Endodermal cell (in vitro differentiated cells): Measurements from ENCODE around the gene CDC45. TPM values are rescaled to one million over a fixed set of nuclear protein-coding genes. Genes with fewer than 3 reads are reported as not detected.

ENCODE experiments used
- DNase-seq: peaks from one replicate; pipeline ENCODE4 v3.0.0-alpha.2; 2017
- H3K27ac ChIP-seq: 2 replicates; pipeline ENCODE4 v1.5.1; 2013; ENCODE audit warnings: mild to moderate bottlenecking, low read depth, low read length, moderate library complexity
- H3K27me3 ChIP-seq: 2 replicates; pipeline ENCODE4 v1.6.1; 2013; ENCODE audit warnings: mild to moderate bottlenecking, low read length, moderate library complexity; ENCODE audit not compliant: insufficient read depth, control insufficient read depth, poor library complexity, severe bottlenecking
- H3K36me3 ChIP-seq: 2 replicates; pipeline ENCODE4 v1.7.0; 2013; ENCODE audit warnings: mild to moderate bottlenecking, low read length, moderate library complexity; ENCODE audit not compliant: control insufficient read depth, insufficient read depth
- H3K4me1 ChIP-seq: one replicate; pipeline ENCODE4 v1.7.0; 2013; ENCODE audit warnings: low read length; ENCODE audit not compliant: control insufficient read depth, insufficient read depth
- H3K4me3 ChIP-seq: 2 replicates; pipeline ENCODE4 v1.5.1; 2013; ENCODE audit warnings: mild to moderate bottlenecking, low read length, moderate library complexity
- H3K9ac ChIP-seq: 2 replicates; pipeline ENCODE4 v1.6.1; 2013; ENCODE audit warnings: mild to moderate bottlenecking, low read length, moderate library complexity; ENCODE audit not compliant: poor library complexity, severe bottlenecking; ENCODE audit errors: extremely low read depth
- H3K9me3 ChIP-seq: 2 replicates; pipeline ENCODE4 v1.6.1; 2013; ENCODE audit warnings: mild to moderate bottlenecking, low read length, moderate library complexity; ENCODE audit not compliant: control insufficient read depth
- H3K27ac Mint-ChIP-seq: 2 replicates; pipeline ENCODE4 v1.8.0; 2020; ENCODE audit warnings: mixed read lengths
- H3K27me3 Mint-ChIP-seq: 2 replicates; pipeline ENCODE4 v1.8.0; 2021; ENCODE audit warnings: mild to moderate bottlenecking, mixed read lengths; ENCODE audit not compliant: insufficient read depth
- H3K36me3 Mint-ChIP-seq: 2 replicates; pipeline ENCODE4 v1.8.0; 2020; ENCODE audit warnings: low read depth, mixed read lengths
- H3K4me1 Mint-ChIP-seq: 2 replicates; pipeline ENCODE4 v1.8.0; 2020; ENCODE audit warnings: mixed read lengths
- H3K4me3 Mint-ChIP-seq: 2 replicates; pipeline ENCODE4 v1.8.0; 2020; ENCODE audit warnings: mild to moderate bottlenecking, moderate library complexity, mixed read lengths
- H3K9me3 Mint-ChIP-seq: 2 replicates; pipeline ENCODE4 v1.8.0; 2020; ENCODE audit warnings: mild to moderate bottlenecking, mixed read lengths
- CTCF ChIP-seq: fragments of 200-600 bp; sonication (generic); conservative IDR thresholded peaks from 2 replicates; pipeline ENCODE4 v1.5.0; 2021; ENCODE audit warnings: antibody characterized with exemption, mild to moderate bottlenecking
- WGBS, 2 experiments: methylation state at CpG; one replicate each; pipeline versions ENCODE4 v1.1.5 to v1.1.7; 2013; ENCODE audit warnings: missing lambda C conversion rate in 2 of 2, mixed read lengths in 1 of 2; ENCODE audit not compliant: insufficient coverage in 1 of 2, insufficient read length in 1 of 2; 5-methylcytosine and 5-hydroxymethylcytosine counted together
- total RNA-seq, 2 donors: library from RNA; stranded (reverse); fragmentation: NEBNext Ultra II Directional in 1 of 2; extraction: Animal tissue kit (Norgen Biotek cat#: 25700) in 1 of 2; gene quantifications; 2 replicates in 1 of 2; 3 replicates in 1 of 2; pipeline ENCODE4 v1.2.1, GENCODE V29; 2021

Gene CDC45
- total RNA-seq, 2 donors from 2014 or later, result 30.3 to 31.2 TPM

GRCh38 chr22:19453718-19454117, 26.0 kb upstream of the CDC45 start:
- WGBS, 2 experiments, result 96 to 97% methylated on average over 5 of the region's 5 CpGs
- H3K9me3 Mint-ChIP-seq, result no peaks in the 10 kb centered on the region
- Histone ChIP-seq H3K4me3 (no peak overlapping the region), H3K27me3 (no peaks in the 10 kb centered on the region), H3K9me3 (no peaks in the 10 kb centered on the region), H3K4me1 (no peaks in the 10 kb centered on the region), H3K36me3 (peaks cover 93% of the 10 kb centered on the region), H3K27ac (no peak overlapping the region), H3K9ac (no peak overlapping the region)
- peaks cover under 1% of the 10 kb centered on the region for H3K4me1 Mint-ChIP-seq
- H3K27me3 Mint-ChIP-seq, result no peaks in the 10 kb centered on the region
- peaks cover 75% of the 10 kb centered on the region for H3K36me3 Mint-ChIP-seq
- H3K4me3 Mint-ChIP-seq, result no peak overlapping the region
- TF ChIP-seq CTCF, result no peak
- H3K27ac Mint-ChIP-seq, result no peak overlapping the region
- DNase-seq, result no peak

- no peak for DNase-seq
- no peaks in the 10 kb centered on the region for H3K27me3 ChIP-seq
- Mint-ChIP-seq H3K27ac (no peak overlapping the region), H3K9me3 (no peaks in the 10 kb centered on the region), H3K27me3 (no peaks in the 10 kb centered on the region), H3K36me3 (peaks cover 77% of the 10 kb centered on the region), H3K4me3 (no peak overlapping the region), H3K4me1 (no peaks in the 10 kb centered on the region)
- no peaks in the 10 kb centered on the region for H3K4me1 ChIP-seq
- TF ChIP-seq CTCF, result no peak
- H3K36me3 ChIP-seq, result peaks cover 94% of the 10 kb centered on the region
- H3K9ac ChIP-seq, result no peak overlapping the region
- no peak overlapping the region for H3K27ac ChIP-seq
- H3K4me3 ChIP-seq, result no peak overlapping the region
- WGBS, 2 experiments, result 91 to 93% methylated on average over 3 to 6 of the region's 6 CpGs
- H3K9me3 ChIP-seq, result no peaks in the 10 kb centered on the region
Observed at GRCh38 chr22:19454156-19454555, 25.6 kb upstream of the CDC45 start.

DNA sequence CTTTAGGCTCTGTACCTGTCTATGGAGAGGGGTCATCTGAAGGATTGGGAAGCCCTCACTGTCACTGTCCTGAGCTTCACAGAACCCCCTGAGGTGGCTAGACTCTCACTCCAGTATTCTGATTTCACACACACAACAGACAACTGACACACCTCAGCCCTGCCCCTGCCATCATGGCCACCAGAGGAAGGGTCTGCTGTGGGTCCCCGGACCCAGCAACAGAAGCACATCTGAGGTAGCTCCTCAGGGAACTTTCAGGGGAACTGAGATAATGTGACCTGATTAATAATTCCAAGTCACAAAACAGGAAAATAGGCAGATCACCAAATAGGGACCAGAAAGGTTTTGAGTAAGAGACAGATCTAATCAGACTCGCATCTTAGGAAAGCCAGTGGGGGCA, 24.7 kb upstream of the CDC45 start:
- H3K36me3 ChIP-seq, result peaks cover 92% of the 10 kb centered on the region
- no peaks in the 10 kb centered on the region for H3K9me3 ChIP-seq
- no peak overlapping the region for H3K27ac Mint-ChIP-seq
- peaks cover 84% of the 10 kb centered on the region for H3K36me3 Mint-ChIP-seq
- H3K4me1 ChIP-seq, result no peaks in the 10 kb centered on the region
- TF ChIP-seq CTCF, result no peak
- no peak overlapping the region for H3K4me3 Mint-ChIP-seq
- no peak overlapping the region for H3K27ac ChIP-seq
- H3K9ac ChIP-seq, result no peak overlapping the region
- H3K4me3 ChIP-seq, result no peak overlapping the region
- DNase-seq, result no peak
- 90 to 100% methylated on average over 2 of the region's 2 CpGs for WGBS, 2 experiments
- no peaks in the 10 kb centered on the region for H3K9me3 Mint-ChIP-seq
- H3K27me3 ChIP-seq, result no peaks in the 10 kb centered on the region
- H3K4me1 Mint-ChIP-seq, result no peaks in the 10 kb centered on the region
- no peaks in the 10 kb centered on the region for H3K27me3 Mint-ChIP-seq
